Gastrocnemius medialis (tissue), 4 donors: Measurements from ENCODE around the gene PRSS53.

Experiments used
- POLR2A ChIP-seq, 2 donors: fragments of 450-650 bp; IDR thresholded peaks; one replicate each; pipeline ENCODE4 v1.6.1; 2017; ENCODE audit warnings: antibody characterized with exemption in 2 of 2, mild to moderate bottlenecking in 2 of 2, moderate library complexity in 2 of 2
- TF ChIP-seq, protein P1 (sequence below), 5 experiments: fragments of 450-650 bp in 3 of 5; fragments of 200-600 bp in 2 of 5; sonication (generic) in 2 of 5; IDR thresholded peaks in 4 of 5; conservative IDR thresholded peaks in 1 of 5; 1 replicate in 4 of 5; 2 replicates in 1 of 5; pipeline ENCODE4 v1.5.1; 2016 to 2019; ENCODE audit warnings: antibody characterized with exemption in 5 of 5, mild to moderate bottlenecking in 3 of 5, moderate library complexity in 3 of 5

DNA sequence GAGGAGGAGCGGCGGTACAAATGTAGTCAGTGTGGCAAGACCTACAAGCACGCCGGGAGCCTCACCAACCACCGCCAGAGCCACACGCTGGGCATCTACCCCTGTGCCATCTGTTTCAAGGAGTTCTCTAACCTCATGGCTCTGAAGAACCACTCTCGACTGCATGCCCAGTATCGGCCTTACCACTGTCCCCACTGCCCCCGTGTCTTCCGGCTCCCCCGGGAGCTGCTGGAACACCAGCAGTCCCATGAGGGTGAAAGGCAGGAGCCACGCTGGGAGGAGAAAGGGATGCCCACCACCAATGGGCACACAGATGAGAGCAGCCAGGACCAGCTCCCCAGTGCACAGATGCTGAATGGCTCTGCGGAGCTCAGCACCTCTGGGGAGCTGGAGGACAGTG is 11.7 kb downstream of the PRSS53 start:
- TF ChIP-seq, protein P1, sequence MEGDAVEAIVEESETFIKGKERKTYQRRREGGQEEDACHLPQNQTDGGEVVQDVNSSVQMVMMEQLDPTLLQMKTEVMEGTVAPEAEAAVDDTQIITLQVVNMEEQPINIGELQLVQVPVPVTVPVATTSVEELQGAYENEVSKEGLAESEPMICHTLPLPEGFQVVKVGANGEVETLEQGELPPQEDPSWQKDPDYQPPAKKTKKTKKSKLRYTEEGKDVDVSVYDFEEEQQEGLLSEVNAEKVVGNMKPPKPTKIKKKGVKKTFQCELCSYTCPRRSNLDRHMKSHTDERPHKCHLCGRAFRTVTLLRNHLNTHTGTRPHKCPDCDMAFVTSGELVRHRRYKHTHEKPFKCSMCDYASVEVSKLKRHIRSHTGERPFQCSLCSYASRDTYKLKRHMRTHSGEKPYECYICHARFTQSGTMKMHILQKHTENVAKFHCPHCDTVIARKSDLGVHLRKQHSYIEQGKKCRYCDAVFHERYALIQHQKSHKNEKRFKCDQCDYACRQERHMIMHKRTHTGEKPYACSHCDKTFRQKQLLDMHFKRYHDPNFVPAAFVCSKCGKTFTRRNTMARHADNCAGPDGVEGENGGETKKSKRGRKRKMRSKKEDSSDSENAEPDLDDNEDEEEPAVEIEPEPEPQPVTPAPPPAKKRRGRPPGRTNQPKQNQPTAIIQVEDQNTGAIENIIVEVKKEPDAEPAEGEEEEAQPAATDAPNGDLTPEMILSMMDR (IDR thresholded peaks at IDR 0.05 in 4 of 5, conservative IDR thresholded peaks at IDR 0.05 in 1 of 5): no peak
- no peak for TF ChIP-seq POLR2A (IDR thresholded peaks at IDR 0.05)
